ENCODE results near the gene ADGRV1. TPM values are rescaled to one million over a fixed set of nuclear protein-coding genes. Genes with fewer than 3 reads are reported as not detected.

ADGRV1 gene
- polyA plus RNA-seq, 3 donors = 0.18 to 0.33 TPM; not detected in 1

DNA sequence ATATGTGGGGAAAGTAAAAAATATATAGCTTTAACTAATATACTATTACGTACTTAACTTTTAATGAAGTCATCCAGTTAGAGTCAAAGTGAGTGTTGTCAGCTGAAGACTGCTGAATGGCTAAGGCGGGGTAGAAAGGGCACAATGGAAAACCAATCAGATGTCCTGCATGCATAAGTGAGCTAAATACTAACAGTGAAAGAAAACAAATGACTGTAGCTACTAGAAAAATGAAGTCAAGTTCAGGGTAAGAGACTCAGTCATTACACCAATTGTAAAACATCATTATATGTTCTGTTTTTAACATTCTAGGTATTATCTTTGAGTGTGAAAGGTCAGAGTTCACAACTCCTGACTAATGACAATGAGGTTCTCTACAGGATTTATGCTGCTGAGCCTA, 295.2 kb downstream of the ADGRV1 start:
- no peaks in the 10 kb centered on the region for H3K36me3 Mint-ChIP-seq
- 80% methylated on average over 1 of the region's 2 CpGs for WGBS (ENCODE audit: insufficient coverage)

DNA sequence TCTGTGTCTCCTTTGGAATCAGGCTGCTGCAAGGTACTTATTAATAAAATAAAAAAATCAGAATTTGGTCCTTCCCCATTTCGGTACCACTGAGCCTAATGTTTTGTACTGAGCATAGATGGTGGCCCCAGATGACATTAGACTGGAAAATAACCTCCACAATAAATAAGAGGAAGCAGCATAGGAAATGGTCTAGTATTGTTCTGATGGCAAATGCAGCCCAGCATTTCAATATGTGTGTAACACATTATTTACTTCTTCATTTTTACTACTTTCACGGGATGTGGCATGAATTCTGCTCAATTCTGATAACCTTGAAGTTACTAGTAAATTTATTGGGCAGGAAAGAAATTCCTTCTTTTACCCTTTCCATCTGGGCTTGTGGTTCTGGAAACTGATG, 295.6 kb downstream of the ADGRV1 start:
- H3K36me3 Mint-ChIP-seq = no peaks in the 10 kb centered on the region
- no peak overlapping the region for H3K27ac Mint-ChIP-seq
- no peaks in the 10 kb centered on the region for H4K20me1 ChIP-seq (ENCODE audit: insufficient read depth, low read length)
- no peaks in the 10 kb centered on the region for H3K27me3 ChIP-seq (ENCODE audit: control insufficient read depth in 2 of 2, insufficient read depth in 2 of 2, low read length in 2 of 2)
- H3K9me3 ChIP-seq (replicated peaks in 1 of 2; ENCODE audit: control insufficient read depth in 1 of 2, insufficient read depth in 1 of 2, low read length in 2 of 2) = no peaks in the 10 kb centered on the region
- intact Hi-C loops (cut with micrococcal nuclease) = no loop called here
- H3K4me3 Mint-ChIP-seq = no peak overlapping the region
- no peak overlapping the region for H3K9ac ChIP-seq (ENCODE audit: insufficient read depth, low read length, poor library complexity, severe bottlenecking)
- H3K4me3 ChIP-seq (replicated peaks in 1 of 3; ENCODE audit: low read depth in 2 of 3, low read length in 3 of 3) = no peak overlapping the region
- WGBS (ENCODE audit: insufficient coverage) = no CpG with 5 or more reads among the region's 2 CpGs
- H3K36me3 ChIP-seq (replicated peaks in 1 of 2; ENCODE audit: control insufficient read depth in 1 of 2, insufficient read depth in 2 of 2, low read length in 2 of 2) = no peaks in the 10 kb centered on the region
- no peak overlapping the region for H3K27ac ChIP-seq (ENCODE audit: low read depth in 1 of 2, low read length in 2 of 2)
- no peak overlapping the region for H2AFZ ChIP-seq (ENCODE audit: insufficient read depth, low read depth, low read length, poor library complexity, severe bottlenecking)
- TF ChIP-seq, protein P1, sequence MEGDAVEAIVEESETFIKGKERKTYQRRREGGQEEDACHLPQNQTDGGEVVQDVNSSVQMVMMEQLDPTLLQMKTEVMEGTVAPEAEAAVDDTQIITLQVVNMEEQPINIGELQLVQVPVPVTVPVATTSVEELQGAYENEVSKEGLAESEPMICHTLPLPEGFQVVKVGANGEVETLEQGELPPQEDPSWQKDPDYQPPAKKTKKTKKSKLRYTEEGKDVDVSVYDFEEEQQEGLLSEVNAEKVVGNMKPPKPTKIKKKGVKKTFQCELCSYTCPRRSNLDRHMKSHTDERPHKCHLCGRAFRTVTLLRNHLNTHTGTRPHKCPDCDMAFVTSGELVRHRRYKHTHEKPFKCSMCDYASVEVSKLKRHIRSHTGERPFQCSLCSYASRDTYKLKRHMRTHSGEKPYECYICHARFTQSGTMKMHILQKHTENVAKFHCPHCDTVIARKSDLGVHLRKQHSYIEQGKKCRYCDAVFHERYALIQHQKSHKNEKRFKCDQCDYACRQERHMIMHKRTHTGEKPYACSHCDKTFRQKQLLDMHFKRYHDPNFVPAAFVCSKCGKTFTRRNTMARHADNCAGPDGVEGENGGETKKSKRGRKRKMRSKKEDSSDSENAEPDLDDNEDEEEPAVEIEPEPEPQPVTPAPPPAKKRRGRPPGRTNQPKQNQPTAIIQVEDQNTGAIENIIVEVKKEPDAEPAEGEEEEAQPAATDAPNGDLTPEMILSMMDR (IDR thresholded peaks at IDR 0.05) = no peak
- no peak overlapping the region for H3K4me2 ChIP-seq (replicated peaks; ENCODE audit: extremely low read depth, low read length, poor library complexity, severe bottlenecking)
- no peaks in the 10 kb centered on the region for H3K79me2 ChIP-seq (ENCODE audit: insufficient read depth, low read length)
- H3K4me1 Mint-ChIP-seq = peaks cover 4% of the 10 kb centered on the region
- H3K4me1 ChIP-seq (ENCODE audit: control insufficient read depth in 1 of 2, insufficient read depth in 2 of 2, low read length in 2 of 2) = no peaks in the 10 kb centered on the region
- DNase-seq = no peak
- no peaks in the 10 kb centered on the region for H3K27me3 Mint-ChIP-seq (ENCODE audit: low read depth in 3 of 3)
- no peaks in the 10 kb centered on the region for H3K9me3 Mint-ChIP-seq

More for the DNA sequence above, 295.2 kb downstream of the ADGRV1 start:
- intact Hi-C loops (cut with micrococcal nuclease) = no loop called here
- H3K9me3 Mint-ChIP-seq = no peaks in the 10 kb centered on the region
- Histone ChIP-seq H3K4me2 (replicated peaks; ENCODE audit: extremely low read depth, low read length, poor library complexity, severe bottlenecking) (no peak overlapping the region), H3K4me3 (replicated peaks in 1 of 3; ENCODE audit: low read depth in 2 of 3, low read length in 3 of 3) (no peak overlapping the region), H2AFZ (ENCODE audit: insufficient read depth, low read depth, low read length, poor library complexity, severe bottlenecking) (no peak overlapping the region), H3K4me1 (ENCODE audit: control insufficient read depth in 1 of 2, insufficient read depth in 2 of 2, low read length in 2 of 2) (no peaks in the 10 kb centered on the region), H3K27ac (ENCODE audit: low read depth in 1 of 2, low read length in 2 of 2) (no peak overlapping the region), H3K27me3 (ENCODE audit: control insufficient read depth in 2 of 2, insufficient read depth in 2 of 2, low read length in 2 of 2) (no peaks in the 10 kb centered on the region), H3K9ac (ENCODE audit: insufficient read depth, low read length, poor library complexity, severe bottlenecking) (no peak overlapping the region), H3K79me2 (ENCODE audit: insufficient read depth, low read length) (no peaks in the 10 kb centered on the region), H3K36me3 (replicated peaks in 1 of 2; ENCODE audit: control insufficient read depth in 1 of 2, insufficient read depth in 2 of 2, low read length in 2 of 2) (no peaks in the 10 kb centered on the region), H3K9me3 (replicated peaks in 1 of 2; ENCODE audit: control insufficient read depth in 1 of 2, insufficient read depth in 1 of 2, low read length in 2 of 2) (no peaks in the 10 kb centered on the region), H4K20me1 (ENCODE audit: insufficient read depth, low read length) (no peaks in the 10 kb centered on the region)
- H3K4me1 Mint-ChIP-seq = peaks cover 4% of the 10 kb centered on the region
- no peak for DNase-seq
- no peak overlapping the region for H3K27ac Mint-ChIP-seq
- H3K4me3 Mint-ChIP-seq = no peak overlapping the region
- H3K27me3 Mint-ChIP-seq (ENCODE audit: low read depth in 3 of 3) = no peaks in the 10 kb centered on the region
- TF ChIP-seq, protein P1 (IDR thresholded peaks at IDR 0.05) = no peak

Measured in CD14-positive monocyte (primary cell).